GM23338 (cell line): ENCODE results near the gene CEACAM5. TPM values are rescaled to one million over a fixed set of nuclear protein-coding genes. Genes with fewer than 3 reads are reported as not detected.

Experiments
- ATAC-seq: fragments of 200-7000 bp; cut with Tn5 transposase; 3 replicates; pipeline ENCODE4 v1.9.1; 2020
- DNase-seq: peaks from one replicate; pipeline ENCODE4 v3.0.0-alpha.2; 2015; ENCODE audit warnings: low spot score
- H2AFZ ChIP-seq: fragments of 200-600 bp; sonication (generic); 2 replicates; pipeline ENCODE4 v1.8.0; 2016; ENCODE audit warnings: antibody characterized with exemption, mild to moderate bottlenecking, moderate library complexity
- H3F3A ChIP-seq: fragments of 200-600 bp; sonication (generic); replicated peaks from 2 replicates; pipeline ENCODE4 v1.8.0; 2017; ENCODE audit warnings: antibody characterized with exemption, mixed run types, low read depth
- H3K27ac ChIP-seq: fragments of 200-600 bp; sonication (generic); 2 replicates; pipeline ENCODE4 v1.6.1; 2016; ENCODE audit warnings: low read depth
- H3K27me3 ChIP-seq: fragments of 200-600 bp; sonication (generic); 2 replicates; pipeline ENCODE4 v1.8.0; 2016; ENCODE audit warnings: mild to moderate bottlenecking, mixed run types, moderate library complexity; ENCODE audit not compliant: insufficient read depth
- H3K36me3 ChIP-seq: fragments of 200-600 bp; sonication (generic); 2 replicates; pipeline ENCODE4 v1.8.0; 2016; ENCODE audit warnings: mild to moderate bottlenecking; ENCODE audit not compliant: insufficient read depth
- H3K4me1 ChIP-seq: fragments of 200-600 bp; sonication (generic); 2 replicates; pipeline ENCODE4 v1.8.0; 2016; ENCODE audit warnings: mild to moderate bottlenecking, moderate library complexity; ENCODE audit not compliant: insufficient read depth
- H3K4me2 ChIP-seq: fragments of 200-600 bp; sonication (generic); 2 replicates; pipeline ENCODE4 v1.7.1; 2017; ENCODE audit warnings: mixed run types
- H3K4me3 ChIP-seq: fragments of 200-600 bp; sonication (generic); 2 replicates; pipeline ENCODE4 v1.6.1; 2016; ENCODE audit warnings: mixed run types
- H3K79me2 ChIP-seq: fragments of 200-600 bp; sonication (generic); replicated peaks from 2 replicates; pipeline ENCODE4 v1.8.0; 2017; ENCODE audit warnings: mild to moderate bottlenecking; ENCODE audit not compliant: insufficient read depth
- H3K9me2 ChIP-seq: fragments of 200-600 bp; sonication (generic); 2 replicates; pipeline ENCODE4 v1.8.0; 2017; ENCODE audit not compliant: insufficient read depth
- H4K20me1 ChIP-seq: fragments of 200-600 bp; sonication (generic); replicated peaks from 2 replicates; pipeline ENCODE4 v1.8.0; 2017; ENCODE audit warnings: mild to moderate bottlenecking; ENCODE audit not compliant: insufficient read depth
- H3K27ac Mint-ChIP-seq: 2 replicates; pipeline ENCODE4 v1.8.0; 2020; ENCODE audit warnings: inconsistent platforms, mild to moderate bottlenecking, moderate library complexity, mixed read lengths
- H3K27me3 Mint-ChIP-seq: 3 replicates; pipeline ENCODE4 v1.8.0; 2022; ENCODE audit warnings: low read depth, mild to moderate bottlenecking, moderate library complexity, mixed read lengths, inconsistent platforms; ENCODE audit not compliant: insufficient read depth, poor library complexity
- H3K36me3 Mint-ChIP-seq: 3 replicates; pipeline ENCODE4 v1.8.0; 2021; ENCODE audit warnings: low read depth, mild to moderate bottlenecking, inconsistent platforms, moderate library complexity, mixed read lengths
- H3K4me1 Mint-ChIP-seq: 3 replicates; pipeline ENCODE4 v1.8.0; 2020; ENCODE audit warnings: mild to moderate bottlenecking, inconsistent platforms, mixed read lengths
- H3K4me3 Mint-ChIP-seq: 3 replicates; pipeline ENCODE4 v1.8.0; 2021; ENCODE audit warnings: moderate library complexity, mild to moderate bottlenecking, inconsistent platforms, mixed read lengths
- H3K9me3 Mint-ChIP-seq: 3 replicates; pipeline ENCODE4 v1.8.0; 2020; ENCODE audit warnings: moderate library complexity, mild to moderate bottlenecking, inconsistent platforms, mixed read lengths
- CREB1 ChIP-seq: fragments of 250-450 bp; sonication (Bioruptor Pico); IDR thresholded peaks from 2 replicates; pipeline ENCODE4 v1.5.0; 2020; ENCODE audit warnings: low read depth, mild to moderate bottlenecking, moderate library complexity
- EZH2 ChIP-seq: fragments of 200-600 bp; sonication (generic); IDR thresholded peaks from one replicate; pipeline ENCODE4 v1.8.0; 2017; ENCODE audit warnings: antibody characterized with exemption, mild to moderate bottlenecking, low read depth; ENCODE audit not compliant: unreplicated experiment
- EZH2phosphoT487 ChIP-seq: fragments of 200-600 bp; sonication (generic); IDR thresholded peaks from one replicate; pipeline ENCODE4 v1.8.1; 2018; ENCODE audit warnings: antibody characterized with exemption; ENCODE audit not compliant: unreplicated experiment
- JUNB ChIP-seq: IDR thresholded peaks from one replicate; pipeline ENCODE4 v1.6.1; 2016; ENCODE audit warnings: antibody characterized with exemption; ENCODE audit not compliant: unreplicated experiment
- NANOG ChIP-seq: IDR thresholded peaks from 2 replicates; pipeline ENCODE4 v1.6.1; 2016; ENCODE audit warnings: antibody characterized with exemption, borderline replicate concordance
- POLR2AphosphoS5 ChIP-seq: IDR thresholded peaks from 2 replicates; pipeline ENCODE4 v1.6.1; 2016; ENCODE audit warnings: antibody characterized with exemption, low read depth
- ZNF114 ChIP-seq: fragments of 250-450 bp; sonication (Bioruptor Pico); IDR thresholded peaks from 2 replicates; pipeline ENCODE4 v1.5.0; 2020; ENCODE audit warnings: mild to moderate bottlenecking, moderate library complexity
- ZNF331 ChIP-seq: fragments of 250-450 bp; sonication (Bioruptor Pico); IDR thresholded peaks from 2 replicates; pipeline ENCODE4 v1.5.0; 2020; ENCODE audit warnings: low read depth, mild to moderate bottlenecking, moderate library complexity
- polyA plus RNA-seq: library from polyadenylated mRNA; unstranded; fragments of >200 nt; fragmentation: Nextera tagmentation; extraction: Ambion mirVana; gene quantifications from 2 replicates; pipeline ENCODE4 v1.2.1, GENCODE V29; 2016
- total RNA-seq: library from RNA; depleted of rRNA; stranded (reverse); fragments of >200 nt; shearing (Covaris generic); gene quantifications from 2 replicates; pipeline ENCODE4 v1.2.3, GENCODE V29; 2014
- TF ChIP-seq, protein P1 (sequence below): IDR thresholded peaks from 2 replicates; pipeline ENCODE4 v1.6.1; 2016; ENCODE audit warnings: antibody characterized with exemption
- TF ChIP-seq, protein P2 (sequence below), 2 experiments: fragments of 200-600 bp in 1 of 2; sonication (generic) in 1 of 2; conservative IDR thresholded peaks; 2 replicates each; pipeline versions ENCODE4 v1.5.1 to v1.6.1; 2016 to 2017; ENCODE audit warnings: antibody characterized with exemption in 2 of 2, low read depth in 2 of 2, mild to moderate bottlenecking in 2 of 2, moderate library complexity in 1 of 2
- TF ChIP-seq, protein P3 (sequence below): fragments of 250-450 bp; sonication (Bioruptor Pico); IDR thresholded peaks from 2 replicates; pipeline ENCODE4 v1.5.0; 2020; ENCODE audit warnings: mild to moderate bottlenecking, moderate library complexity

CEACAM5 gene
- total and polyA plus RNA-seq, 2 experiments from 2014 or later: not detected

DNA sequence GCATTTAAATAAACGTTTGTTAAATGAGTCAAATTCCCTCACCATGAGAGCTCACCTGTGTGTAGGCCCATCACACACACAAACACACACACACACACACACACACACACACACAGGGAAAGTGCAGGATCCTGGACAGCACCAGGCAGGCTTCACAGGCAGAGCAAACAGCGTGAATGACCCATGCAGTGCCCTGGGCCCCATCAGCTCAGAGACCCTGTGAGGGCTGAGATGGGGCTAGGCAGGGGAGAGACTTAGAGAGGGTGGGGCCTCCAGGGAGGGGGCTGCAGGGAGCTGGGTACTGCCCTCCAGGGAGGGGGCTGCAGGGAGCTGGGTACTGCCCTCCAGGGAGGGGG is 8.5 kb upstream of the CEACAM5 start:
- TF ChIP-seq, protein P1, sequence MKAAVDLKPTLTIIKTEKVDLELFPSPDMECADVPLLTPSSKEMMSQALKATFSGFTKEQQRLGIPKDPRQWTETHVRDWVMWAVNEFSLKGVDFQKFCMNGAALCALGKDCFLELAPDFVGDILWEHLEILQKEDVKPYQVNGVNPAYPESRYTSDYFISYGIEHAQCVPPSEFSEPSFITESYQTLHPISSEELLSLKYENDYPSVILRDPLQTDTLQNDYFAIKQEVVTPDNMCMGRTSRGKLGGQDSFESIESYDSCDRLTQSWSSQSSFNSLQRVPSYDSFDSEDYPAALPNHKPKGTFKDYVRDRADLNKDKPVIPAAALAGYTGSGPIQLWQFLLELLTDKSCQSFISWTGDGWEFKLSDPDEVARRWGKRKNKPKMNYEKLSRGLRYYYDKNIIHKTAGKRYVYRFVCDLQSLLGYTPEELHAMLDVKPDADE: no peak
- TF ChIP-seq ZNF331 (CRISPR knock-in tag): no peak
- ATAC-seq (no peak), DNase-seq (no peak)
- no peak overlapping the region for H3K27ac ChIP-seq
- no peaks in the 10 kb centered on the region for H3K27me3 ChIP-seq
- no peaks in the 10 kb centered on the region for H3K36me3 ChIP-seq
- peaks cover 13% of the 10 kb centered on the region for H3K27me3 Mint-ChIP-seq
- H3K9me3 Mint-ChIP-seq: no peaks in the 10 kb centered on the region
- no peak overlapping the region for H3K27ac Mint-ChIP-seq
- H3K4me1 Mint-ChIP-seq: no peaks in the 10 kb centered on the region; the same call in 2 of the 3 replicates
- H3F3A ChIP-seq: no peaks in the 10 kb centered on the region
- H3K36me3 Mint-ChIP-seq: no peaks in the 10 kb centered on the region
- no peak overlapping the region for H3K4me2 ChIP-seq
- no peak overlapping the region for H2AFZ ChIP-seq
- no peak overlapping the region for H3K4me3 ChIP-seq
- no peaks in the 10 kb centered on the region for H3K4me1 ChIP-seq
- H4K20me1 ChIP-seq: peaks cover 4% of the 10 kb centered on the region; the same call in 1 of the 2 replicates
- no peaks in the 10 kb centered on the region for H3K9me2 ChIP-seq
- no peak overlapping the region for H3K4me3 Mint-ChIP-seq
- H3K79me2 ChIP-seq: no peaks in the 10 kb centered on the region

DNA sequence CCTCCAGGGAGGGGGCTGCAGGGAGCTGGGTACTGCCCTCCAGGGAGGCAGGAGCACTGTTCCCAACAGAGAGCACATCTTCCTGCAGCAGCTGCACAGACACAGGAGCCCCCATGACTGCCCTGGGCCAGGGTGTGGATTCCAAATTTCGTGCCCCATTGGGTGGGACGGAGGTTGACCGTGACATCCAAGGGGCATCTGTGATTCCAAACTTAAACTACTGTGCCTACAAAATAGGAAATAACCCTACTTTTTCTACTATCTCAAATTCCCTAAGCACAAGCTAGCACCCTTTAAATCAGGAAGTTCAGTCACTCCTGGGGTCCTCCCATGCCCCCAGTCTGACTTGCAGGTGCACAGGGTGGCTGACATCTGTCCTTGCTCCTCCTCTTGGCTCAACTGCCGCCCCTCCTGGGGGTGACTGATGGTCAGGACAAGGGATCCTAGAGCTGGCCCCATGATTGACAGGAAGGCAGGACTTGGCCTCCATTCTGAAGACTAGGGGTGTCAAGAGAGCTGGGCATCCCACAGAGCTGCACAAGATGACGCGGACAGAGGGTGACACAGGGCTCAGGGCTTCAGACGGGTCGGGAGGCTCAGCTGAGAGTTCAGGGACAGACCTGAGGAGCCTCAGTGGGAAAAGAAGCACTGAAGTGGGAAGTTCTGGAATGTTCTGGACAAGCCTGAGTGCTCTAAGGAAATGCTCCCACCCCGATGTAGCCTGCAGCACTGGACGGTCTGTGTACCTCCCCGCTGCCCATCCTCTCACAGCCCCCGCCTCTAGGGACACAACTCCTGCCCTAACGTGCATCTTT is 7.8 kb upstream of the CEACAM5 start:
- Histone ChIP-seq H3K27me3 (no peaks in the 10 kb centered on the region), H3K4me3 (no peak overlapping the region), H3K27ac (no peak overlapping the region), H2AFZ (no peak overlapping the region), H3K79me2 (no peaks in the 10 kb centered on the region), H3K4me1 (no peaks in the 10 kb centered on the region), H4K20me1 (peaks cover 4% of the 10 kb centered on the region; the same call in 1 of the 2 replicates), H3K9me2 (no peaks in the 10 kb centered on the region), H3K36me3 (no peaks in the 10 kb centered on the region), H3F3A (no peaks in the 10 kb centered on the region), H3K4me2 (no peak overlapping the region)
- DNase-seq (no peak), ATAC-seq (no peak)
- H3K4me3 Mint-ChIP-seq: no peak overlapping the region
- H3K9me3 Mint-ChIP-seq: no peaks in the 10 kb centered on the region
- H3K36me3 Mint-ChIP-seq: no peaks in the 10 kb centered on the region
- H3K4me1 Mint-ChIP-seq: no peaks in the 10 kb centered on the region; the same call in 2 of the 3 replicates
- no peak overlapping the region for H3K27ac Mint-ChIP-seq
- peaks cover 14% of the 10 kb centered on the region for H3K27me3 Mint-ChIP-seq
- TF ChIP-seq EZH2phosphoT487 (no peak), NANOG (no peak), EZH2 (no peak), JUNB (no peak), POLR2AphosphoS5 (no peak), ZNF331 (CRISPR knock-in tag) (no peak), CREB1 (CRISPR knock-in tag) (no peak), ZNF114 (CRISPR knock-in tag) (no peak)
- TF ChIP-seq, protein P2, sequence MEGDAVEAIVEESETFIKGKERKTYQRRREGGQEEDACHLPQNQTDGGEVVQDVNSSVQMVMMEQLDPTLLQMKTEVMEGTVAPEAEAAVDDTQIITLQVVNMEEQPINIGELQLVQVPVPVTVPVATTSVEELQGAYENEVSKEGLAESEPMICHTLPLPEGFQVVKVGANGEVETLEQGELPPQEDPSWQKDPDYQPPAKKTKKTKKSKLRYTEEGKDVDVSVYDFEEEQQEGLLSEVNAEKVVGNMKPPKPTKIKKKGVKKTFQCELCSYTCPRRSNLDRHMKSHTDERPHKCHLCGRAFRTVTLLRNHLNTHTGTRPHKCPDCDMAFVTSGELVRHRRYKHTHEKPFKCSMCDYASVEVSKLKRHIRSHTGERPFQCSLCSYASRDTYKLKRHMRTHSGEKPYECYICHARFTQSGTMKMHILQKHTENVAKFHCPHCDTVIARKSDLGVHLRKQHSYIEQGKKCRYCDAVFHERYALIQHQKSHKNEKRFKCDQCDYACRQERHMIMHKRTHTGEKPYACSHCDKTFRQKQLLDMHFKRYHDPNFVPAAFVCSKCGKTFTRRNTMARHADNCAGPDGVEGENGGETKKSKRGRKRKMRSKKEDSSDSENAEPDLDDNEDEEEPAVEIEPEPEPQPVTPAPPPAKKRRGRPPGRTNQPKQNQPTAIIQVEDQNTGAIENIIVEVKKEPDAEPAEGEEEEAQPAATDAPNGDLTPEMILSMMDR (conservative IDR thresholded peaks at IDR 0.05; ENCODE audit: low read depth in 2 of 2): no peak
- TF ChIP-seq, protein P3, sequence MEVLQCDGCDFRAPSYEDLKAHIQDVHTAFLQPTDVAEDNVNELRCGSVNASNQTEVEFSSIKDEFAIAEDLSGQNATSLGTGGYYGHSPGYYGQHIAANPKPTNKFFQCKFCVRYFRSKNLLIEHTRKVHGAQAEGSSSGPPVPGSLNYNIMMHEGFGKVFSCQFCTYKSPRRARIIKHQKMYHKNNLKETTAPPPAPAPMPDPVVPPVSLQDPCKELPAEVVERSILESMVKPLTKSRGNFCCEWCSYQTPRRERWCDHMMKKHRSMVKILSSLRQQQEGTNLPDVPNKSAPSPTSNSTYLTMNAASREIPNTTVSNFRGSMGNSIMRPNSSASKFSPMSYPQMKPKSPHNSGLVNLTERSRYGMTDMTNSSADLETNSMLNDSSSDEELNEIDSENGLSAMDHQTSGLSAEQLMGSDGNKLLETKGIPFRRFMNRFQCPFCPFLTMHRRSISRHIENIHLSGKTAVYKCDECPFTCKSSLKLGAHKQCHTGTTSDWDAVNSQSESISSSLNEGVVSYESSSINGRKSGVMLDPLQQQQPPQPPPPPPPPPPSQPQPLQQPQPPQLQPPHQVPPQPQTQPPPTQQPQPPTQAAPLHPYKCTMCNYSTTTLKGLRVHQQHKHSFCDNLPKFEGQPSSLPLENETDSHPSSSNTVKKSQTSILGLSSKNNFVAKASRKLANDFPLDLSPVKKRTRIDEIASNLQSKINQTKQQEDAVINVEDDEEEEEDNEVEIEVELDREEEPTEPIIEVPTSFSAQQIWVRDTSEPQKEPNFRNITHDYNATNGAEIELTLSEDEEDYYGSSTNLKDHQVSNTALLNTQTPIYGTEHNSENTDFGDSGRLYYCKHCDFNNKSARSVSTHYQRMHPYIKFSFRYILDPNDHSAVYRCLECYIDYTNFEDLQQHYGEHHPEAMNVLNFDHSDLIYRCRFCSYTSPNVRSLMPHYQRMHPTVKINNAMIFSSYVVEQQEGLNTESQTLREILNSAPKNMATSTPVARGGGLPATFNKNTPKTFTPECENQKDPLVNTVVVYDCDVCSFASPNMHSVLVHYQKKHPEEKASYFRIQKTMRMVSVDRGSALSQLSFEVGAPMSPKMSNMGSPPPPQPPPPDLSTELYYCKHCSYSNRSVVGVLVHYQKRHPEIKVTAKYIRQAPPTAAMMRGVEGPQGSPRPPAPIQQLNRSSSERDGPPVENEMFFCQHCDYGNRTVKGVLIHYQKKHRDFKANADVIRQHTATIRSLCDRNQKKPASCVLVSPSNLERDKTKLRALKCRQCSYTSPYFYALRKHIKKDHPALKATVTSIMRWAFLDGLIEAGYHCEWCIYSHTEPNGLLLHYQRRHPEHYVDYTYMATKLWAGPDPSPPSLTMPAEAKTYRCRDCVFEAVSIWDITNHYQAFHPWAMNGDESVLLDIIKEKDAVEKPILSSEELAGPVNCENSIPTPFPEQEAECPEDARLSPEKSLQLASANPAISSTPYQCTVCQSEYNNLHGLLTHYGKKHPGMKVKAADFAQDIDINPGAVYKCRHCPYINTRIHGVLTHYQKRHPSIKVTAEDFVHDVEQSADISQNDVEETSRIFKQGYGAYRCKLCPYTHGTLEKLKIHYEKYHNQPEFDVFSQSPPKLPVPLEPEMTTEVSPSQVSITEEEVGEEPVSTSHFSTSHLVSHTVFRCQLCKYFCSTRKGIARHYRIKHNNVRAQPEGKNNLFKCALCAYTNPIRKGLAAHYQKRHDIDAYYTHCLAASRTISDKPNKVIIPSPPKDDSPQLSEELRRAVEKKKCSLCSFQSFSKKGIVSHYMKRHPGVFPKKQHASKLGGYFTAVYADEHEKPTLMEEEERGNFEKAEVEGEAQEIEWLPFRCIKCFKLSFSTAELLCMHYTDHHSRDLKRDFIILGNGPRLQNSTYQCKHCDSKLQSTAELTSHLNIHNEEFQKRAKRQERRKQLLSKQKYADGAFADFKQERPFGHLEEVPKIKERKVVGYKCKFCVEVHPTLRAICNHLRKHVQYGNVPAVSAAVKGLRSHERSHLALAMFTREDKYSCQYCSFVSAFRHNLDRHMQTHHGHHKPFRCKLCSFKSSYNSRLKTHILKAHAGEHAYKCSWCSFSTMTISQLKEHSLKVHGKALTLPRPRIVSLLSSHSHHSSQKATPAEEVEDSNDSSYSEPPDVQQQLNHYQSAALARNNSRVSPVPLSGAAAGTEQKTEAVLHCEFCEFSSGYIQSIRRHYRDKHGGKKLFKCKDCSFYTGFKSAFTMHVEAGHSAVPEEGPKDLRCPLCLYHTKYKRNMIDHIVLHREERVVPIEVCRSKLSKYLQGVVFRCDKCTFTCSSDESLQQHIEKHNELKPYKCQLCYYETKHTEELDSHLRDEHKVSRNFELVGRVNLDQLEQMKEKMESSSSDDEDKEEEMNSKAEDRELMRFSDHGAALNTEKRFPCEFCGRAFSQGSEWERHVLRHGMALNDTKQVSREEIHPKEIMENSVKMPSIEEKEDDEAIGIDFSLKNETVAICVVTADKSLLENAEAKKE (CRISPR knock-in tag): no peak
- TF ChIP-seq, protein P1: no peak
